Endothelial cell of umbilical vein (primary cell): Measurements from ENCODE around the gene PRPS1L1.

Experiments used
- EZH2 ChIP-seq: IDR thresholded peaks from 2 replicates; pipeline ENCODE4 v1.6.1; 2012; ENCODE audit warnings: borderline replicate concordance, low read depth, mild to moderate bottlenecking, moderate library complexity, low read length, inconsistent platforms; ENCODE audit not compliant: severe bottlenecking
- MYC ChIP-seq: IDR thresholded peaks from one replicate; pipeline ENCODE4 v1.6.1; 2011; ENCODE audit warnings: mild to moderate bottlenecking, low read depth, low read length
- POLR2A ChIP-seq: IDR thresholded peaks from 2 replicates; pipeline ENCODE4 v1.6.1; 2012; ENCODE audit warnings: low read depth, mild to moderate bottlenecking, control low read depth, low read length
- TF ChIP-seq, protein P1 (sequence below), 2 donors: IDR thresholded peaks; 1 replicate in 1 of 2; 2 replicates in 1 of 2; pipeline ENCODE4 v1.5.1; 2011; ENCODE audit warnings: low read length in 2 of 2, mild to moderate bottlenecking in 2 of 2, moderate library complexity in 2 of 2, control low read depth in 1 of 2, inconsistent platforms in 1 of 2, low read depth in 1 of 2; ENCODE audit not compliant: insufficient read depth in 1 of 2; ENCODE audit errors: extremely low read depth in 1 of 2
- TF ChIP-seq, protein P2 (sequence below): IDR thresholded peaks from 2 replicates; pipeline ENCODE4 v1.6.1; 2011; ENCODE audit not compliant: insufficient read depth, insufficient read length

DNA sequence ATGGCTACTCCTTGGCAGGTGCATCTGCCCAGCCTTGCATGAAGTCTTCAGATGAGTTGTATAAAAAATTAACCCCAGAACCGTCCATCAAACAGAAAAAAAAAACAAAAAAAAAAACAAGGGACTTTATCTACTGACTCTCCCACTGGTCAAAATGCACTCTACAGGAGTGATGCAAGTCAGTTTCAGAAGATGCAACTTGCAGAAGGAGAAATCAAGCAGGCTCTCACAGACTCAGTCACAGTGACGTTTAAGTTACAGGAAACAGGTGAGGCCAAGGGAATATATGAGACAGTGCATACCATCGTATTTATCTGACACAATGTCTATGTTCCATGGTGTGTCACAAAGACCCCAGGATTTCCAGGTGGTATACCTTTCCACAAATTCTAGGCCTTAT lies 17.5 kb upstream of the PRPS1L1 start:
- TF ChIP-seq, protein P1, sequence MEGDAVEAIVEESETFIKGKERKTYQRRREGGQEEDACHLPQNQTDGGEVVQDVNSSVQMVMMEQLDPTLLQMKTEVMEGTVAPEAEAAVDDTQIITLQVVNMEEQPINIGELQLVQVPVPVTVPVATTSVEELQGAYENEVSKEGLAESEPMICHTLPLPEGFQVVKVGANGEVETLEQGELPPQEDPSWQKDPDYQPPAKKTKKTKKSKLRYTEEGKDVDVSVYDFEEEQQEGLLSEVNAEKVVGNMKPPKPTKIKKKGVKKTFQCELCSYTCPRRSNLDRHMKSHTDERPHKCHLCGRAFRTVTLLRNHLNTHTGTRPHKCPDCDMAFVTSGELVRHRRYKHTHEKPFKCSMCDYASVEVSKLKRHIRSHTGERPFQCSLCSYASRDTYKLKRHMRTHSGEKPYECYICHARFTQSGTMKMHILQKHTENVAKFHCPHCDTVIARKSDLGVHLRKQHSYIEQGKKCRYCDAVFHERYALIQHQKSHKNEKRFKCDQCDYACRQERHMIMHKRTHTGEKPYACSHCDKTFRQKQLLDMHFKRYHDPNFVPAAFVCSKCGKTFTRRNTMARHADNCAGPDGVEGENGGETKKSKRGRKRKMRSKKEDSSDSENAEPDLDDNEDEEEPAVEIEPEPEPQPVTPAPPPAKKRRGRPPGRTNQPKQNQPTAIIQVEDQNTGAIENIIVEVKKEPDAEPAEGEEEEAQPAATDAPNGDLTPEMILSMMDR (IDR thresholded peaks at IDR 0.05; ENCODE audit: extremely low read depth in 1 of 2, insufficient read depth in 1 of 2, low read depth in 1 of 2, low read length in 2 of 2), result no peak
- TF ChIP-seq, protein P2, sequence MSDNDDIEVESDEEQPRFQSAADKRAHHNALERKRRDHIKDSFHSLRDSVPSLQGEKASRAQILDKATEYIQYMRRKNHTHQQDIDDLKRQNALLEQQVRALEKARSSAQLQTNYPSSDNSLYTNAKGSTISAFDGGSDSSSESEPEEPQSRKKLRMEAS, result no peak
- TF ChIP-seq EZH2 (no peak), POLR2A (no peak), MYC (no peak)
